Measurements from ENCODE around the gene DHFR2. TPM values are rescaled to one million over a fixed set of nuclear protein-coding genes. Genes with fewer than 3 reads are reported as not detected.

DHFR2 gene
- total and polyA plus RNA-seq, 2 donors (not counting 1 experiment from before 2014, with no cell fraction given), result 0.91 to 8.1 TPM

- Histone ChIP-seq H3K27me3 (replicated peaks in 1 of 4; ENCODE audit: control extremely low read depth in 1 of 4, control insufficient read depth in 3 of 4, insufficient read depth in 4 of 4, low read length in 3 of 4) (no peaks in the 10 kb centered on the region), H3K4me3 (ENCODE audit: control extremely low read depth in 1 of 5, extremely low read depth in 1 of 5, insufficient read depth in 1 of 5, low read depth in 2 of 5, low read length in 4 of 5) (no peak overlapping the region), H3K36me3 (replicated peaks in 1 of 2; ENCODE audit: control extremely low read depth in 1 of 2, control insufficient read depth in 1 of 2, extremely low read depth in 1 of 2, insufficient read depth in 2 of 2, low read length in 1 of 2) (peaks cover 23 to 44% of the 10 kb centered on the region in 2 experiments), H3K27ac (ENCODE audit: low read length in 2 of 2) (no peak overlapping the region), H3K79me2 (ENCODE audit: control insufficient read depth, insufficient read depth, low read length) (no peaks in the 10 kb centered on the region), H4K20me1 (ENCODE audit: control insufficient read depth, insufficient read depth, low read length, poor library complexity, severe bottlenecking) (no peaks in the 10 kb centered on the region), H3K4me1 (ENCODE audit: control insufficient read depth in 2 of 2, insufficient read depth in 2 of 2, low read length in 2 of 2) (no peaks in the 10 kb centered on the region), H2AFZ (ENCODE audit: insufficient read depth, low read depth, low read length, poor library complexity, severe bottlenecking) (no peak overlapping the region), H3K9me3 (ENCODE audit: control extremely low read depth in 1 of 3, control insufficient read depth in 2 of 3, insufficient read depth in 1 of 3, low read length in 2 of 3) (no peaks in the 10 kb centered on the region), H3K4me2 (replicated peaks; ENCODE audit: low read depth, low read length, poor library complexity, severe bottlenecking) (no peak overlapping the region), H3K9ac (ENCODE audit: low read length) (no peak overlapping the region)
- intact Hi-C loops (cut with micrococcal nuclease), result no loop called here
- 100% methylated on average over 1 of the region's 3 CpGs for WGBS (ENCODE audit: insufficient coverage)
- ChIA-PET CTCF (no interaction called here), POLR2A (no interaction called here)
- Mint-ChIP-seq H3K4me3 (no peak overlapping the region), H3K9me3 (ENCODE audit: insufficient read depth) (no peaks in the 10 kb centered on the region), H3K4me1 (no peaks in the 10 kb centered on the region), H3K27ac (no peak overlapping the region), H3K27me3 (no peaks in the 10 kb centered on the region)
- TF ChIP-seq CTCF (IDR thresholded peaks at IDR 0.05), result no peak
- TF ChIP-seq EZH2 (IDR thresholded peaks at IDR 0.05; ENCODE audit: borderline replicate concordance, insufficient read depth, low read depth, low read length, poor library complexity, severe bottlenecking), result no peak
- ATAC-seq (ENCODE audit: low read depth), result no peak
- DNase-seq, result no peak
These were observed 35.7 kb upstream of the DHFR2 start for GRCh38 chr3:94098452-94098851.

GRCh38 chr3:94095111-94095510 lies 32.4 kb upstream of the DHFR2 start:
- Histone ChIP-seq H3K9me3 (ENCODE audit: control extremely low read depth in 1 of 3, control insufficient read depth in 2 of 3, insufficient read depth in 1 of 3, low read length in 2 of 3) (no peaks in the 10 kb centered on the region), H3K9ac (ENCODE audit: low read length) (no peak overlapping the region), H4K20me1 (ENCODE audit: control insufficient read depth, insufficient read depth, low read length, poor library complexity, severe bottlenecking) (no peaks in the 10 kb centered on the region), H3K79me2 (ENCODE audit: control insufficient read depth, insufficient read depth, low read length) (no peaks in the 10 kb centered on the region), H3K4me2 (replicated peaks; ENCODE audit: low read depth, low read length, poor library complexity, severe bottlenecking) (no peak overlapping the region), H3K4me1 (ENCODE audit: control insufficient read depth in 2 of 2, insufficient read depth in 2 of 2, low read length in 2 of 2) (no peaks in the 10 kb centered on the region), H3K27me3 (replicated peaks in 1 of 4; ENCODE audit: control extremely low read depth in 1 of 4, control insufficient read depth in 3 of 4, insufficient read depth in 4 of 4, low read length in 3 of 4) (no peaks in the 10 kb centered on the region), H3K4me3 (ENCODE audit: control extremely low read depth in 1 of 5, extremely low read depth in 1 of 5, insufficient read depth in 1 of 5, low read depth in 2 of 5, low read length in 4 of 5) (no peak overlapping the region), H3K36me3 (replicated peaks in 1 of 2; ENCODE audit: control extremely low read depth in 1 of 2, control insufficient read depth in 1 of 2, extremely low read depth in 1 of 2, insufficient read depth in 2 of 2, low read length in 1 of 2) (peaks cover 21 to 52% of the 10 kb centered on the region in 2 experiments), H2AFZ (ENCODE audit: insufficient read depth, low read depth, low read length, poor library complexity, severe bottlenecking) (no peak overlapping the region), H3K27ac (ENCODE audit: low read length in 2 of 2) (no peak overlapping the region)
- no peak overlapping the region for H3K27ac Mint-ChIP-seq
- ATAC-seq (ENCODE audit: low read depth) (no peak), DNase-seq (no peak)
- no peaks in the 10 kb centered on the region for H3K9me3 Mint-ChIP-seq (ENCODE audit: insufficient read depth)
- CTCF ChIA-PET, result no interaction called here
- no peaks in the 10 kb centered on the region for H3K4me1 Mint-ChIP-seq
- no peak overlapping the region for H3K4me3 Mint-ChIP-seq
- TF ChIP-seq CTCF (IDR thresholded peaks at IDR 0.05) (no peak), EZH2 (IDR thresholded peaks at IDR 0.05; ENCODE audit: borderline replicate concordance, insufficient read depth, low read depth, low read length, poor library complexity, severe bottlenecking) (no peak)
- no peaks in the 10 kb centered on the region for H3K27me3 Mint-ChIP-seq
- POLR2A ChIA-PET, result no interaction called here
- intact Hi-C loops (cut with micrococcal nuclease), result no loop called here
- WGBS (ENCODE audit: insufficient coverage), result no CpG with 5 or more reads among the region's 2 CpGs
